Mesothelial cell of epicardium (in vitro differentiated cells): ENCODE results near the gene BCAT1. TPM values are rescaled to one million over a fixed set of nuclear protein-coding genes. Genes with fewer than 3 reads are reported as not detected.
A peak's percentile ranks its signal among the peaks of the same experiment; 100 is the strongest.

ENCODE experiments used
- DNase-seq, 2 experiments: peaks; one replicate each; pipeline ENCODE4 v3.0.0; 2021; ENCODE audit warnings: low spot score in 2 of 2; ENCODE audit not compliant: unreplicated experiment in 2 of 2
- H3K27ac Mint-ChIP-seq: 2 replicates; pipeline ENCODE4 v1.8.0; 2021; ENCODE audit warnings: mixed read lengths
- H3K27me3 Mint-ChIP-seq: 2 replicates; pipeline ENCODE4 v1.8.0; 2021; ENCODE audit warnings: low read depth, mixed read lengths
- H3K36me3 Mint-ChIP-seq: 2 replicates; pipeline ENCODE4 v1.8.0; 2021; ENCODE audit warnings: mixed read lengths
- H3K4me1 Mint-ChIP-seq: 2 replicates; pipeline ENCODE4 v1.8.0; 2021; ENCODE audit warnings: mixed read lengths
- H3K4me3 Mint-ChIP-seq: 2 replicates; pipeline ENCODE4 v1.8.0; 2021; ENCODE audit warnings: mild to moderate bottlenecking, moderate library complexity, mixed read lengths
- H3K9me3 Mint-ChIP-seq: 2 replicates; pipeline ENCODE4 v1.8.0; 2021; ENCODE audit warnings: mixed read lengths
- total RNA-seq: library from RNA; stranded (reverse); gene quantifications from 3 replicates; pipeline ENCODE4 v1.2.1, GENCODE V29; 2021
- TF ChIP-seq, protein P1 (sequence below): fragments of 200-600 bp; sonication (generic); IDR thresholded peaks from one replicate; pipeline ENCODE4 v1.5.0; 2021; ENCODE audit warnings: antibody characterized with exemption; ENCODE audit not compliant: unreplicated experiment

The BCAT1 gene, protein sequence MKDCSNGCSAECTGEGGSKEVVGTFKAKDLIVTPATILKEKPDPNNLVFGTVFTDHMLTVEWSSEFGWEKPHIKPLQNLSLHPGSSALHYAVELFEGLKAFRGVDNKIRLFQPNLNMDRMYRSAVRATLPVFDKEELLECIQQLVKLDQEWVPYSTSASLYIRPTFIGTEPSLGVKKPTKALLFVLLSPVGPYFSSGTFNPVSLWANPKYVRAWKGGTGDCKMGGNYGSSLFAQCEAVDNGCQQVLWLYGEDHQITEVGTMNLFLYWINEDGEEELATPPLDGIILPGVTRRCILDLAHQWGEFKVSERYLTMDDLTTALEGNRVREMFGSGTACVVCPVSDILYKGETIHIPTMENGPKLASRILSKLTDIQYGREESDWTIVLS
- 108 to 125 TPM (median 121 TPM) in 3 replicates for total RNA-seq

DNA sequence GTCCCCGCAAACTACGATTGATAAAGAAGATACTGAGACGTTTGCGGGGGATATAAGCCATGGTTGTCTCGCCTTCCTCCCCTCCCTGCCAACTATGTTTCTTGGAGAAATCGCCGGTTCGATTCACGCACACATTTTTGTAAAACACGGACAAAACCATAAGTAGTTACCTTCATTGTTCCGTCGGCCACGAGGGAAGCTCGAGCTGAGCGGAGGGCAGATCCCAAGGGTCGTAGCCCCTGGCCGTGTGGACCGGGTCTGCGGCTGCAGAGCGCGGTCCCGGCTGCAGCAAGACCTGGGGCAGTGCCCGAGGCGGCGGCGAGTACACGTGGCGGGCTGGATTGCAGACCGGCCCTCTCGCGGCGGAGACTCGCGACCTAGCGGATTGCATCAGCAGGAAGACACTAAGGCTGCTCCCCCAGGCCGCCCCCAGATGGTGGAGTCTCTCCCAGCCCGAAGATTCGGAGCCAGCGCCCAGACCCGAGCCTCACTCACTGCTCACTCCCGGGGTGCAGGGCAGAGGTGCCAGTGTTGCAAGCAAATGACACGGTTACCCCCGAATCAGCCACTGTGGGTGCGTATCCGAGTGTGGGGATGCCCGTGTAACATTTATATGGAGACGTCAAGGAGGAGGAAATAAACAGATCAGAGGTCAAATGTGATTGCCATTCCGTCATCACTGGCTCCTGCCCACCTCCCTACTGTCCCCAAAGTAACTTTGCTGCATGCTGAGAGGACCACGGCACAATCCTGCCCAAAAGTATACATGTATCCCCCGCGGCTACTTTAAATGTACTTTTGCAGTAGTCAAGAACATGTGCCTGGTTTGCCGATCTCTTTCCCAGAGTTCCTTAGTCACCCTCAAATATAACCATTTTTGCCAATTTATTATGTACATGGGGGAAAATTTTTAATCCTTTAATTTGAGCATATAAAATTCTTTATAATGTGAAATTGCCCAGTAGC is at the start of gene BCAT1:
Gene BCAT1, minus strand, starts transcription at position 345 of the 966 bp plus-strand sequence. Its CDS starts 169 bp downstream, at position 176.
- H3K4me1 Mint-ChIP-seq = peaks cover 75% of the 10 kb centered on the region
- H3K4me3 Mint-ChIP-seq = peak within 1 kb of the TSS; percentile 90
- TF ChIP-seq, protein P1, sequence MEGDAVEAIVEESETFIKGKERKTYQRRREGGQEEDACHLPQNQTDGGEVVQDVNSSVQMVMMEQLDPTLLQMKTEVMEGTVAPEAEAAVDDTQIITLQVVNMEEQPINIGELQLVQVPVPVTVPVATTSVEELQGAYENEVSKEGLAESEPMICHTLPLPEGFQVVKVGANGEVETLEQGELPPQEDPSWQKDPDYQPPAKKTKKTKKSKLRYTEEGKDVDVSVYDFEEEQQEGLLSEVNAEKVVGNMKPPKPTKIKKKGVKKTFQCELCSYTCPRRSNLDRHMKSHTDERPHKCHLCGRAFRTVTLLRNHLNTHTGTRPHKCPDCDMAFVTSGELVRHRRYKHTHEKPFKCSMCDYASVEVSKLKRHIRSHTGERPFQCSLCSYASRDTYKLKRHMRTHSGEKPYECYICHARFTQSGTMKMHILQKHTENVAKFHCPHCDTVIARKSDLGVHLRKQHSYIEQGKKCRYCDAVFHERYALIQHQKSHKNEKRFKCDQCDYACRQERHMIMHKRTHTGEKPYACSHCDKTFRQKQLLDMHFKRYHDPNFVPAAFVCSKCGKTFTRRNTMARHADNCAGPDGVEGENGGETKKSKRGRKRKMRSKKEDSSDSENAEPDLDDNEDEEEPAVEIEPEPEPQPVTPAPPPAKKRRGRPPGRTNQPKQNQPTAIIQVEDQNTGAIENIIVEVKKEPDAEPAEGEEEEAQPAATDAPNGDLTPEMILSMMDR = no peak
- H3K27ac Mint-ChIP-seq = peak within 1 kb of the TSS; percentile 96
- H3K27me3 Mint-ChIP-seq = no peaks in the 10 kb centered on the region
- peaks cover 7% of the 10 kb centered on the region for H3K36me3 Mint-ChIP-seq
- DNase-seq = peak; percentile 37 to 76
- H3K9me3 Mint-ChIP-seq = no peaks in the 10 kb centered on the region

DNA sequence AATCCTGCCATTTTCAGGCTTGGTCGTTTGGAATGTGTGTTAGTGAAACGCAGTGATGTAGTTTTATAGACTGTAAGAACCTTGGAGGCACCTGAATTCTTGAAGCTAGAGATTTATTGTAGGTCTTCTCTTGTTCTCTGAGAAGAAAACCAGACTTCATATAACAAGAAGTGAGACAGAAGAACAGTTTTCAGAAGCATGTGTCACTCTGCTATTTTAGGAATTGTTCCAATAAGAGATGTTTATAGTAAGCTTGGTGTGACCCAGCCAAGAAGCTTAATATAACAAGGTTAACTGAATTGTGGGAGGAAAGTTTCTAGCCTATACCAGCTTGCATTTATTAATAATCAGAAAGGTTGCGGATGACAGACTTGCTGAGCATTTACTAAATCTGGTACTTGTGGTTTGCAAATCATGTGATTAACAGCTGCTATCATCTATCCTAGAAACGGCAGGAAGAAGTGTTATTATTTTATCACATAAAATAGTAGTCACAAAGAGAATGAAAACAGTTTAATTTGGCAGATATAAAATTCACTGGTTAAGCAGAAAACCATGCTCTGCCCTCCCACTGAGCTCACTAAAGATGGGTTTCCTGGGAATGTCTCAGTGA is 49.2 kb upstream of the BCAT1 start:
- TF ChIP-seq, protein P1 = no peak
- Mint-ChIP-seq H3K4me3 (no peak overlapping the region), H3K27me3 (no peaks in the 10 kb centered on the region), H3K9me3 (no peaks in the 10 kb centered on the region), H3K27ac (peak overlapping the region; percentile 85), H3K36me3 (no peaks in the 10 kb centered on the region), H3K4me1 (peaks cover 24% of the 10 kb centered on the region)
- no peak for DNase-seq

DNA sequence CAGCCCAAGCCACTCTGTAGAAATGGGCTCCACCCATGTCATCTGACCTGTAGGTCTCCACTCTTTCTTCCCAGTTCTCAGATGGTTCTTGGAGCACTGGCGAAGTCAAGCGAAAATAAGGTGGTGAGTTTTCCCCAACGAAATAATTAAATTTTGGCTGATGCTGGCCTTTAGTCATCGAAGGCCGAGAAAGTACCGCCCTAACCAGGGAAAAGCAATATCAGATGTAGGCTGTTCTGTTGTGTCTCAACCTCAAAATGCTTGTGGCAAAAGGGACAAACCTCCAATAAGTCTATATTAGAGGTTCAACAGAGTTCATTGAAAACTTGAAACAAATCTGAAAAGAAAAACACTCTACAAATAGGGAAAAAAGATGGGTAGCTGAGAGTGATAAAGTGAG is 48.6 kb upstream of the BCAT1 start:
- H3K36me3 Mint-ChIP-seq = no peaks in the 10 kb centered on the region
- H3K4me1 Mint-ChIP-seq = peaks cover 24% of the 10 kb centered on the region
- DNase-seq = no peak
- H3K27me3 Mint-ChIP-seq = no peaks in the 10 kb centered on the region
- TF ChIP-seq, protein P1 = no peak
- no peak overlapping the region for H3K4me3 Mint-ChIP-seq
- peak overlapping the region; percentile 85 for H3K27ac Mint-ChIP-seq
- H3K9me3 Mint-ChIP-seq = no peaks in the 10 kb centered on the region

DNA sequence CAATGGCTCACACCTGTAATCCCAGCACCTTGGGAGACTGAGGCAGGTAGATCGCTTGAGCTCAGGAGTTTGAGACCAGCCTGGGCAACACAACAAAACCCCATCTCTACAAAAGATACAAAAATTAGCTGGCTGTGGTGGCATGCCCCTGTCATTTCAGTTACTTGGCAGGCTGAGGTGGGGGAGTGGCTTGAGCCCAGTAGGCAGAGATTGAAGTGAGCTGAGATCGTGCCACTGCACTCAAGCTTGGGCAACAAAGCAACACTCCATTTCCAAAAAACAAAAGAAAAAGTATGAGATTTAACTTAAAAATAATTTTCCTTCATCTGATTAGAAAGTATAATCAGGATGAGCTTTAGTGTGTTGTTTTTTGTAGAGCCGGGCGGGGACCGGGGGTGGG is 47.9 kb upstream of the BCAT1 start:
- Mint-ChIP-seq H3K4me1 (peaks cover 24% of the 10 kb centered on the region), H3K4me3 (no peak overlapping the region), H3K9me3 (no peaks in the 10 kb centered on the region), H3K27me3 (no peaks in the 10 kb centered on the region), H3K27ac (no peak overlapping the region), H3K36me3 (no peaks in the 10 kb centered on the region)
- DNase-seq = no peak
- TF ChIP-seq, protein P1 = no peak

DNA sequence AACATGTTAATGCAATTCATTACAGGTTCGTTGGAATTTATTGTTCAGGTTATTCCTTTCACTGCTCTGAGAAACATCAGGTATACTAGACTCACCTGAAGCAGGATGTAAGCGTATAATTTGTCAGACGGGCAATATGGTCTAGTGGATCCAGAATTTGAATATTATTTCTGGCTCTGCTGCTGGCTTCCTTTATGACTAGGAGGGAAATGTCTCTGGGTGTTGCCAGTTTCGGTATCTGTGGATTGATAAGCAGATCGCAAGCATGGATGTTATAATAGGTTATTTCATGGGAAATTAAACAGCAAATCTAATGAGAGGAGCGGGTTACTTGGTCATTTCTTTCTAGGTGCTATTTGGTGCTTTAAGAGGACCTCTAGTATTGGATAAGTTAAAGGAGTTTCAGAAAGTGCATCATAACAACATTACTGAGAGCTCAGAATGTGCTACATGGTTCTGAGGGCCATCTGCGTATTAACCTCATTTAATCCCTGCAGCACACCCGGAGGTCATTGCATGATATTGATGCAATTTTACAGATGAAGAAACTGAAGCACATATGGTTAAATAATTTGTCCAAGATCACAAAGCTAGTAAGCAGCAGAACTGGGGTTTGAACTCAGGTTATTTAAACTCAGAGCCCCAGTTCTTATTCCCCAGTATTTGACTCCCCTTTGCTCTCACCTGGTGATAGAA is 47.3 kb upstream of the BCAT1 start:
- TF ChIP-seq, protein P1 = no peak
- no peak overlapping the region for H3K27ac Mint-ChIP-seq
- no peaks in the 10 kb centered on the region for H3K36me3 Mint-ChIP-seq
- DNase-seq = no peak
- H3K4me1 Mint-ChIP-seq = peaks cover 21% of the 10 kb centered on the region
- H3K27me3 Mint-ChIP-seq = no peaks in the 10 kb centered on the region
- H3K4me3 Mint-ChIP-seq = no peak overlapping the region
- no peaks in the 10 kb centered on the region for H3K9me3 Mint-ChIP-seq
